Neuronal stem cell (in vitro differentiated cells): ENCODE data around the gene CENPM.

Experiments
- DNase-seq: peaks from one replicate; pipeline ENCODE4 v3.0.0-alpha.2; 2013; ENCODE audit warnings: low spot score
- H2AFZ ChIP-seq: one replicate; pipeline ENCODE4 v1.6.1; 2013; ENCODE audit warnings: mild to moderate bottlenecking, low read length, inconsistent platforms
- H2AK5ac ChIP-seq: 2 replicates; pipeline ENCODE4 v1.6.1; 2013; ENCODE audit warnings: low read depth, mild to moderate bottlenecking, inconsistent platforms, low read length, moderate library complexity, mixed read lengths
- H2BK120ac ChIP-seq: 2 replicates; pipeline ENCODE4 v1.6.1; 2013; ENCODE audit warnings: low read depth, mild to moderate bottlenecking, inconsistent platforms, low read length, moderate library complexity, mixed read lengths
- H2BK12ac ChIP-seq: one replicate; pipeline ENCODE4 v1.6.1; 2013; ENCODE audit warnings: low read length, inconsistent platforms
- H2BK15ac ChIP-seq: 2 replicates; pipeline ENCODE4 v1.6.1; 2013; ENCODE audit warnings: mild to moderate bottlenecking, low read length, inconsistent platforms, mixed read lengths
- H2BK5ac ChIP-seq: one replicate; pipeline ENCODE4 v1.6.1; 2013; ENCODE audit warnings: inconsistent platforms, mild to moderate bottlenecking, low read length, moderate library complexity
- H3K14ac ChIP-seq: one replicate; pipeline ENCODE4 v1.6.1; 2013; ENCODE audit warnings: low read length, inconsistent platforms
- H3K18ac ChIP-seq: 2 replicates; pipeline ENCODE4 v1.6.1; 2013; ENCODE audit warnings: low read length, inconsistent platforms
- H3K23ac ChIP-seq: 2 replicates; pipeline ENCODE4 v1.6.1; 2013; ENCODE audit warnings: low read depth, mild to moderate bottlenecking, mixed read lengths, low read length, inconsistent platforms; ENCODE audit not compliant: poor library complexity
- H3K27ac ChIP-seq: replicated peaks from 3 replicates; pipeline ENCODE4 v1.5.1; 2013; ENCODE audit warnings: low read length, inconsistent platforms
- H3K27me3 ChIP-seq, 3 experiments: 2 replicates each; pipeline ENCODE4 v1.6.1; 2013; ENCODE audit warnings: low read length in 3 of 3, mild to moderate bottlenecking in 2 of 3, inconsistent platforms in 1 of 3, low read depth in 1 of 3, mixed read lengths in 1 of 3, moderate library complexity in 1 of 3; ENCODE audit not compliant: control insufficient read depth in 3 of 3, insufficient read depth in 3 of 3
- H3K36me3 ChIP-seq, 2 donors: replicated peaks in 1 of 2; 2 replicates each; pipeline ENCODE4 v1.6.1; 2013; ENCODE audit warnings: low read length in 2 of 2; ENCODE audit not compliant: control insufficient read depth in 2 of 2, insufficient read depth in 2 of 2
- H3K4ac ChIP-seq: 2 replicates; pipeline ENCODE4 v1.6.1; 2013; ENCODE audit warnings: inconsistent platforms, mild to moderate bottlenecking, low read length, moderate library complexity
- H3K4me1 ChIP-seq, 2 donors: 1 replicate in 1 of 2; 2 replicates in 1 of 2; pipeline ENCODE4 v1.6.1; 2013; ENCODE audit warnings: low read length in 2 of 2, low read depth in 1 of 2; ENCODE audit not compliant: control insufficient read depth in 2 of 2, insufficient read depth in 1 of 2
- H3K4me2 ChIP-seq: one replicate; pipeline ENCODE4 v1.6.1; 2013; ENCODE audit warnings: mild to moderate bottlenecking, low read length, inconsistent platforms; ENCODE audit not compliant: insufficient read depth, poor library complexity, severe bottlenecking
- H3K4me3 ChIP-seq, 2 donors: 2 replicates each; pipeline ENCODE4 v1.5.1; 2013; ENCODE audit warnings: low read length in 2 of 2, mild to moderate bottlenecking in 2 of 2, inconsistent platforms in 1 of 2, moderate library complexity in 1 of 2
- H3K79me1 ChIP-seq: one replicate; pipeline ENCODE4 v1.6.1; 2013; ENCODE audit warnings: low read depth, mild to moderate bottlenecking, inconsistent platforms, low read length, moderate library complexity
- H3K9ac ChIP-seq: one replicate; pipeline ENCODE4 v1.6.1; 2013; ENCODE audit warnings: mild to moderate bottlenecking, low read depth, low read length, inconsistent platforms; ENCODE audit not compliant: poor library complexity
- H3K9me3 ChIP-seq, 2 donors: replicated peaks in 1 of 2; 2 replicates each; pipeline versions ENCODE3 to v1.6.1; 2013; ENCODE audit warnings: low read length in 2 of 2, mild to moderate bottlenecking in 2 of 2, inconsistent platforms in 1 of 2, low read depth in 1 of 2, mixed read lengths in 1 of 2, moderate library complexity in 1 of 2; ENCODE audit not compliant: control insufficient read depth in 2 of 2, insufficient read depth in 1 of 2
- H4K8ac ChIP-seq: one replicate; pipeline ENCODE4 v1.6.1; 2013; ENCODE audit warnings: low read depth, mild to moderate bottlenecking, inconsistent platforms, low read length, moderate library complexity
- H4K91ac ChIP-seq: one replicate; pipeline ENCODE4 v1.6.1; 2013; ENCODE audit warnings: low read length, low read depth, mild to moderate bottlenecking, inconsistent platforms; ENCODE audit not compliant: poor library complexity
- WGBS, 2 donors: extraction: QIAGEN DNeasy Blood & Tissue Kit; methylation state at CpG; one replicate each; pipeline ENCODE4 v1.1.7; 2013; ENCODE audit warnings: missing lambda C conversion rate in 2 of 2, mixed read lengths in 1 of 2; ENCODE audit not compliant: insufficient read length in 2 of 2, insufficient replicate concordance in 1 of 2; ENCODE audit errors: extremely low coverage in 2 of 2; 5-methylcytosine and 5-hydroxymethylcytosine counted together

Gene CENPM

DNA sequence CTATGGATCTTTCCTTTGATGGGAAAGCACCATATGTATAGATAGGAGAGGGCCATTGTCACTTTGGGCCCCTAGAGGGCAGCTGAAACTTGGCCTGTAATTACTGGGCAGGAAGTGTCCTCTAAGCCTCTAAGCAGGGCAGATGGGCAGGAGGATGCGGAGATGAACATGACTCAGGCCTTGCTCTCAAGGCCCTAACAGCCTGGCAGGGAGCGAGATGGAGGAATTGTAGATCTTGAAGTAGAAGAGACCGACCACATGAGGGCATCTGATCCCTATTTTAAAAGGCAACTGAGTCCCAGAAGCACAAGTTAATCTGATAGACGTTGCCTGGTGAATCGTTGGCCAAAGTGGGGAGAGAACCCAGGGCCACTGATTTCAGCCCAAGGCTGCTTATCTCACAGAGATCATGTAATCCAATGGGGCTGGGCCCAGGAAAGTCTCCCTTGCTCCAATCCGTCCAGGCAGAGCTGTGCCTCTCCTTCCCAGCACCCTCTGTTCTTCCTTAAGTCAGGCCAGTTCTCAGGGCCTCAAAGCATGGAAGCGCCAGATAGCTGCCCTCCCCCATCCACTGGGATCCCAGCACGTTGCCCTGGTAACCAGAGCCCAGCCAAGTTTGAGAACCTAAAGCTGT, 19.8 kb upstream of the CENPM start:
- no CpG with 5 or more reads among the region's 8 CpGs for WGBS, 2 donors
- Histone ChIP-seq H2BK5ac (no peak overlapping the region), H4K91ac (no peak overlapping the region), H3K9me3 (no peaks in the 10 kb centered on the region), H3K4ac (no peak overlapping the region), H4K8ac (no peak overlapping the region), H3K27ac (peak overlapping the region; percentile 20), H2BK120ac (no peak overlapping the region), H2AK5ac (no peak overlapping the region), H3K14ac (no peak overlapping the region), H3K23ac (no peak overlapping the region), H2BK15ac (no peak overlapping the region), H3K4me2 (no peak overlapping the region), H3K4me3 (no peak overlapping the region), H3K27me3 (no peaks in the 10 kb centered on the region), H3K18ac (no peak overlapping the region), H3K36me3 (no peaks in the 10 kb centered on the region), H3K79me1 (no peaks in the 10 kb centered on the region), H2AFZ (peak overlapping the region; percentile 83), H2BK12ac (no peak overlapping the region), H3K4me1 (peaks cover 24 to 26% of the 10 kb centered on the region in 2 donors), H3K9ac (no peak overlapping the region)
- DNase-seq = no peak

DNA sequence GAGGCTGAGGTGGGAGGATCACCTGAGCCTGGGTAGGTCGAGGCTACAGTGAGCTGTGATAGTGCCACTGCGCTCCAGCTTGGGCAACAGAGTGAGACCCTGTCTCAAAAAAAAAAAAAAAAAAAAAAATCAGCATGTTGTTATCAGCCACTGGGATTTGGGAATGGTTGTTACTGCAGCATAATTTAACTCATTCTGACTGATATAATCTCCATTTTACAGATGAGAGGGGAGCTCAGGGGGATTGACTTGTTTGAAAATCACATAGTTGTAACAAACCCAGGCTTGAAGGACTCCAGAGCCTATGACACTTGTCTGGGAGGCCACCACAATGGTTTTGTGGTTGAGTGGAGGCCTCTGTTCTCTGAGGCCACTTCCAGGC, 19.3 kb upstream of the CENPM start:
- no peak overlapping the region for H3K4me3 ChIP-seq
- H3K9me3 ChIP-seq = no peaks in the 10 kb centered on the region
- H3K27ac ChIP-seq = no peak overlapping the region
- peak overlapping the region; percentile 83 for H2AFZ ChIP-seq
- H3K9ac ChIP-seq = no peak overlapping the region
- no peak overlapping the region for H3K23ac ChIP-seq
- H2BK120ac ChIP-seq = no peak overlapping the region
- H3K18ac ChIP-seq = no peak overlapping the region
- no peak overlapping the region for H2BK15ac ChIP-seq
- H4K8ac ChIP-seq = no peak overlapping the region
- H3K79me1 ChIP-seq = no peaks in the 10 kb centered on the region
- H3K4me1 ChIP-seq = peaks cover 24 to 26% of the 10 kb centered on the region in 2 donors
- H2BK5ac ChIP-seq = no peak overlapping the region
- H3K14ac ChIP-seq = no peak overlapping the region
- H2BK12ac ChIP-seq = no peak overlapping the region
- no peak overlapping the region for H4K91ac ChIP-seq
- H3K36me3 ChIP-seq = no peaks in the 10 kb centered on the region
- no peak for DNase-seq
- H3K4ac ChIP-seq = no peak overlapping the region
- H3K4me2 ChIP-seq = no peak overlapping the region
- no peaks in the 10 kb centered on the region for H3K27me3 ChIP-seq
- no peak overlapping the region for H2AK5ac ChIP-seq
- WGBS, 2 donors = no CpG with 5 or more reads among the region's 2 CpGs

DNA sequence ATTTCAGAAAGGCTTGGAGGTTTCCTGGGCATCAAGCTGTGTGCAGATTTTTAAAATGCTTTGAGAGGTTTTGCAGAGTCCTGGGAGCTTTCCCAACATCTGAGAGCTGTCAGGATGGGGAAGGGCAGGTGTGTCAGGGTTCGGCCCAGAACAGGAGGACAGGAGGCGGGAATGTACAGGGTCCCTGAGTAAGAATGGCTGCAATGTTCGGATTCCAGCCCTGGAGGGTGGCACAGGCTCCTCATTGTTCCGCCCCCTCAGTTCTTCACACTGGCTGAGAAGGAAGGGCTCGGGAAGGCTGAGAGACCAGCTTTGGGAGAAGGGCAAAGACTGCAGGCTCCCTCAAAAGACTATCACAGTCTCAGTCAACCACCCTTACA, 17.1 kb upstream of the CENPM start:
- Histone ChIP-seq H2BK12ac (no peak overlapping the region), H2BK120ac (no peak overlapping the region), H3K18ac (no peak overlapping the region), H3K27ac (peak overlapping the region; percentile 41), H3K23ac (no peak overlapping the region), H4K8ac (no peak overlapping the region), H3K79me1 (no peaks in the 10 kb centered on the region), H3K36me3 (no peaks in the 10 kb centered on the region), H3K9ac (no peak overlapping the region), H3K4me3 (no peak overlapping the region), H3K4ac (no peak overlapping the region), H4K91ac (no peak overlapping the region), H2AK5ac (no peak overlapping the region), H3K4me2 (no peak overlapping the region), H3K27me3 (no peaks in the 10 kb centered on the region), H3K4me1 (peaks cover 20 to 27% of the 10 kb centered on the region in 2 donors), H2AFZ (peak overlapping the region; percentile 25), H3K9me3 (no peaks in the 10 kb centered on the region), H3K14ac (no peak overlapping the region), H2BK5ac (no peak overlapping the region), H2BK15ac (no peak overlapping the region)
- DNase-seq = no peak
- WGBS, 2 donors = no CpG with 5 or more reads among the region's 5 CpGs

DNA sequence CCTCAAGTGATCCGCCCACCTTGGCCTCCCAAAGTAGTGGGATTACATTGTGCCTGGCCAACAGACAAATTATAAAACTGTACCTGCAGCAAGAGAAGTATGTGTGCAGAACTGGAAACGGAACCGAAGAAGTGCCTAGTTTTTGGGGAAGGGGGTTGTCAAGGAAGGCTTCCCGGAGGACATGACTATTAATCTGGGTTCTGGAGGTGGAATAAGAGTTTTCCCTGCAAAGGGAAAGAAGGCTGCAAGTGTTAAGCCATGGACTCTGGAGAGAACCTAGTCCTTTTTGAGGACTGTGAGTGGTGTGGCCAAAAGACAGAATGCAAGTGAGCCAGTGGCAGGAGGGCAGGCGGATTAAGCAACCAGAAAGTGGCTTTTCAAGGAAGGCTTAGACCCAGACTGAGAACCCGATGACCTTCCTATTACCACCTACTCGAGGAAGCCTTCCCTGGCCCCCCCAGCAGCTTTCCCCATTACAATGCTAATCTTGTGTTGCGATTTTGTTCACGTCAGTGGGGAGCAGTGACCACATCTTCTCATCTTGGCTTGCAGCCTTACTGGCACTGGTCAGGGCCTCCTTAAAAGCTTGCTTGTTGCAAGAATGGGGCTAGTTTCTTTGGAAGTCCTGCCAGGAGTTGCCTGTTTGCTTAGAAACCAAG, 16.6 kb upstream of the CENPM start:
- no peak for DNase-seq
- Histone ChIP-seq H3K18ac (peak overlapping the region; percentile 17), H3K27me3 (no peaks in the 10 kb centered on the region), H2BK12ac (no peak overlapping the region), H2BK5ac (no peak overlapping the region), H3K9me3 (no peaks in the 10 kb centered on the region), H3K79me1 (no peaks in the 10 kb centered on the region), H4K8ac (no peak overlapping the region), H3K9ac (no peak overlapping the region), H2BK120ac (no peak overlapping the region), H3K4me3 (no peak overlapping the region), H3K4ac (no peak overlapping the region), H3K23ac (no peak overlapping the region), H3K14ac (no peak overlapping the region), H3K36me3 (no peaks in the 10 kb centered on the region), H3K4me1 (peaks cover 17 to 23% of the 10 kb centered on the region in 2 donors), H3K27ac (peak overlapping the region; percentile 8), H2AFZ (peak overlapping the region; percentile 25), H4K91ac (no peak overlapping the region), H2BK15ac (no peak overlapping the region), H3K4me2 (peak overlapping the region; percentile 27), H2AK5ac (no peak overlapping the region)
- WGBS, 2 donors = no CpG with 5 or more reads among the region's 9 CpGs
